Endothelial cell of umbilical vein (primary cell): Measurements from ENCODE around the gene RNF222. TPM values are rescaled to one million over a fixed set of nuclear protein-coding genes. Genes with fewer than 3 reads are reported as not detected.

Experiments used
- BruUV-seq: library from RNA; stranded (reverse); fragments of 400-500 nt; replicated peaks from 2 replicates; lab custom pipeline; 2021; lab: Mats Ljungman, UMichigan
- CTCF ChIA-PET: fragments of 300-600, 350-600 bp; sonication (Branson Sonifier 250); formaldehyde crosslinking; loops from one replicate; lab custom pipeline; 2021; ENCODE audit warnings: antibody characterized with exemption, inconsistent platforms; lab: Charles Lee
- POLR2A ChIA-PET: fragments of 300-600, 350-600 bp; sonication (Branson Sonifier 250); formaldehyde crosslinking; loops from one replicate; lab custom pipeline; 2021; ENCODE audit warnings: antibody characterized with exemption, inconsistent platforms; lab: Charles Lee
- DNase-seq: peaks from one replicate; pipeline ENCODE4 v3.0.0-alpha.2; 2011; ENCODE audit warnings: low read depth, low spot score
- FAIRE-seq: peaks from 2 replicates; lab custom pipeline; 2011; peaks lifted over from hg19 to GRCh38; lab: Jason Lieb, UNC
- H2AFZ ChIP-seq: 2 replicates; pipeline ENCODE4 v1.6.0; 2012; ENCODE audit warnings: low read depth, low read length, control low read depth, inconsistent platforms
- H3K27ac ChIP-seq: 2 replicates; pipeline ENCODE4 v1.5.1; 2011; ENCODE audit warnings: low read depth, mild to moderate bottlenecking, control low read depth, low read length, moderate library complexity; ENCODE audit not compliant: insufficient read depth
- H3K27me3 ChIP-seq, 2 experiments: 2 replicates each; pipeline versions ENCODE4 v1.6.0 to v1.6.1; 2011; ENCODE audit warnings: low read length in 2 of 2, mixed read lengths in 1 of 2; ENCODE audit not compliant: control insufficient read depth in 2 of 2, insufficient read depth in 2 of 2
- H3K36me3 ChIP-seq, 2 experiments: 2 replicates in 1 of 2; 3 replicates in 1 of 2; pipeline ENCODE4 v1.5.1; 2011; ENCODE audit warnings: low read length in 2 of 2, mild to moderate bottlenecking in 1 of 2, moderate library complexity in 1 of 2; ENCODE audit not compliant: control insufficient read depth in 2 of 2, insufficient read depth in 2 of 2; ENCODE audit errors: extremely low read depth in 1 of 2
- H3K4me1 ChIP-seq: 3 replicates; pipeline ENCODE4 v1.5.1; 2011; ENCODE audit warnings: mild to moderate bottlenecking, low read length; ENCODE audit not compliant: control insufficient read depth, insufficient read depth; ENCODE audit errors: extremely low read depth
- H3K4me2 ChIP-seq: 2 replicates; pipeline ENCODE4 v1.6.1; 2011; ENCODE audit warnings: low read length, control low read depth, mixed read lengths; ENCODE audit not compliant: insufficient read depth
- H3K4me3 ChIP-seq, 3 experiments: fragments of 200-600 bp in 1 of 3; sonication (generic), shearing (Covaris generic) in 1 of 3; replicated peaks in 1 of 3; 2 replicates each; pipeline ENCODE4 v1.5.1; 2011 to 2016; ENCODE audit warnings: control low read depth in 3 of 3, low read length in 3 of 3, mild to moderate bottlenecking in 2 of 3, inconsistent platforms in 1 of 3, low read depth in 1 of 3, moderate library complexity in 1 of 3; ENCODE audit not compliant: insufficient read depth in 1 of 3
- H3K79me2 ChIP-seq: 2 replicates; pipeline ENCODE4 v1.6.0; 2012; ENCODE audit warnings: low read length, inconsistent platforms; ENCODE audit not compliant: control insufficient read depth, insufficient read depth
- H3K9ac ChIP-seq: replicated peaks from 2 replicates; pipeline ENCODE3; 2011; ENCODE audit warnings: low read length, control low read depth; ENCODE audit not compliant: insufficient read depth; ENCODE audit errors: extremely low read depth
- H3K9me1 ChIP-seq: replicated peaks from 3 replicates; pipeline ENCODE4 v1.6.0; 2011; ENCODE audit warnings: mild to moderate bottlenecking, low read length; ENCODE audit not compliant: control insufficient read depth, insufficient read depth; ENCODE audit errors: extremely low read depth
- H3K9me3 ChIP-seq: replicated peaks from 2 replicates; pipeline ENCODE4 v1.5.1; 2012; ENCODE audit warnings: low read length, inconsistent platforms; ENCODE audit not compliant: control insufficient read depth, insufficient read depth
- H4K20me1 ChIP-seq: replicated peaks from 2 replicates; pipeline ENCODE3; 2011; ENCODE audit warnings: mild to moderate bottlenecking, low read length; ENCODE audit not compliant: control insufficient read depth, insufficient read depth; ENCODE audit errors: extremely low read depth
- EZH2 ChIP-seq: IDR thresholded peaks from 2 replicates; pipeline ENCODE4 v1.6.1; 2012; ENCODE audit warnings: borderline replicate concordance, low read depth, mild to moderate bottlenecking, moderate library complexity, low read length, inconsistent platforms; ENCODE audit not compliant: severe bottlenecking
- FOS ChIP-seq: IDR thresholded peaks from 2 replicates; pipeline ENCODE4 v1.6.1; 2011; ENCODE audit warnings: mild to moderate bottlenecking, low read length, moderate library complexity, borderline replicate concordance; ENCODE audit not compliant: insufficient read depth
- GATA2 ChIP-seq: IDR thresholded peaks from 2 replicates; pipeline ENCODE4 v1.7.0; 2011; ENCODE audit warnings: low read depth, mild to moderate bottlenecking, moderate library complexity, mixed read lengths, low read length; ENCODE audit not compliant: insufficient read length, insufficient read depth
- JUN ChIP-seq: IDR thresholded peaks from 2 replicates; pipeline ENCODE4 v1.6.1; 2011; ENCODE audit warnings: borderline replicate concordance, low read depth; ENCODE audit not compliant: insufficient read length, insufficient read depth
- MYC ChIP-seq: IDR thresholded peaks from one replicate; pipeline ENCODE4 v1.6.1; 2011; ENCODE audit warnings: mild to moderate bottlenecking, low read depth, low read length
- POLR2A ChIP-seq: IDR thresholded peaks from 2 replicates; pipeline ENCODE4 v1.6.1; 2012; ENCODE audit warnings: low read depth, mild to moderate bottlenecking, control low read depth, low read length
- POLR2AphosphoS5 ChIP-seq: IDR thresholded peaks from 2 replicates; pipeline ENCODE4 v1.6.1; 2012; ENCODE audit warnings: low read depth, mild to moderate bottlenecking, control low read depth, low read length, moderate library complexity; ENCODE audit not compliant: insufficient read depth
- dilution Hi-C: fragments of 300-500 bp; cut with MboI; formaldehyde crosslinking; loops from one replicate; pipeline ENCODE4 v1.15.0; 2019; ENCODE audit warnings: low sequenced_read_pairs; ENCODE audit not compliant: extremely low pct_ligation_motif_present
- intact Hi-C: fragments of 100-400 bp; cut with micrococcal nuclease; formaldehyde crosslinking; loops from one replicate; pipeline ENCODE4 v1.10.0; 2022
- polyA plus RNA-seq, 4 experiments: library from polyadenylated mRNA; depleted of rRNA in 3 of 4; stranded (reverse) in 3 of 4; unstranded in 1 of 4; fragments of >200 nt; gene quantifications; 2 replicates each; pipeline versions ENCODE4 v1.2.1 to v1.2.3, GENCODE V29; 2011 to 2012; ENCODE audit warnings: missing spikeins in 1 of 4
- total RNA-seq: library from RNA; stranded (reverse); gene quantifications from 2 replicates; pipeline ENCODE4 v1.2.3, GENCODE V29; 2021
- TF ChIP-seq, protein P1 (sequence below): IDR thresholded peaks from 2 replicates; pipeline ENCODE4 v1.6.1; 2011; ENCODE audit not compliant: insufficient read depth, insufficient read length
- TF ChIP-seq, protein P2 (sequence below), 2 donors: IDR thresholded peaks; 1 replicate in 1 of 2; 2 replicates in 1 of 2; pipeline ENCODE4 v1.5.1; 2011; ENCODE audit warnings: low read length in 2 of 2, mild to moderate bottlenecking in 2 of 2, moderate library complexity in 2 of 2, control low read depth in 1 of 2, inconsistent platforms in 1 of 2, low read depth in 1 of 2; ENCODE audit not compliant: insufficient read depth in 1 of 2; ENCODE audit errors: extremely low read depth in 1 of 2

RNF222 gene
- total and polyA plus RNA-seq, 2 donors (not counting 3 experiments of a cell fraction or from before 2014, with no cell fraction given), result not detected

DNA sequence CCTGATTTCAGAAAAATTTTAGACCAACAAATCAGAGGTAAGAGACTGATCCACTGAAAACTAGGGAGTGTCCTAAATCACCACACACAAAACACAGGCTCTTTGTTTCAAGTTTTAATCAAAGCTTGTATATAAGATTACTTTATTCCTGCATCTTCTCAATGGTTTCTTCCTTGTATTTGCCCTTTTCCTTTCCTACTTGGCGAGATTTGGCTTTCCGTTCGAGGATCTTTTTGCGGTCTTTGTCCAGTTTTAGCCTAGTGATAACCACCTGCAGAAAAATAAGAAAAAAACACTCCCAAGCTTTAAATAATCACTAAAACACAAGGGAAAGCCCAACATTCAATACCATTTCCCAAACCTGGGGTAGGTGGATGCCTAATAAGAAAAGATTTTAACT, 20.2 kb downstream of the RNF222 start:
- Histone ChIP-seq H3K4me3 (no peak overlapping the region), H3K36me3 (peaks cover 23 to 30% of the 10 kb centered on the region in 2 experiments), H3K9ac (no peak overlapping the region), H2AFZ (no peak overlapping the region), H3K79me2 (peaks cover 41% of the 10 kb centered on the region), H3K4me1 (peaks cover 33% of the 10 kb centered on the region), H4K20me1 (no peaks in the 10 kb centered on the region), H3K4me2 (no peak overlapping the region), H3K9me3 (no peaks in the 10 kb centered on the region), H3K27me3 (no peaks in the 10 kb centered on the region), H3K27ac (no peak overlapping the region), H3K9me1 (no peaks in the 10 kb centered on the region)
- TF ChIP-seq EZH2 (no peak), POLR2A (no peak), JUN (no peak), POLR2AphosphoS5 (no peak), GATA2 (no peak), MYC (no peak), FOS (no peak)
- TF ChIP-seq, protein P1, sequence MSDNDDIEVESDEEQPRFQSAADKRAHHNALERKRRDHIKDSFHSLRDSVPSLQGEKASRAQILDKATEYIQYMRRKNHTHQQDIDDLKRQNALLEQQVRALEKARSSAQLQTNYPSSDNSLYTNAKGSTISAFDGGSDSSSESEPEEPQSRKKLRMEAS, result no peak
- TF ChIP-seq, protein P2, sequence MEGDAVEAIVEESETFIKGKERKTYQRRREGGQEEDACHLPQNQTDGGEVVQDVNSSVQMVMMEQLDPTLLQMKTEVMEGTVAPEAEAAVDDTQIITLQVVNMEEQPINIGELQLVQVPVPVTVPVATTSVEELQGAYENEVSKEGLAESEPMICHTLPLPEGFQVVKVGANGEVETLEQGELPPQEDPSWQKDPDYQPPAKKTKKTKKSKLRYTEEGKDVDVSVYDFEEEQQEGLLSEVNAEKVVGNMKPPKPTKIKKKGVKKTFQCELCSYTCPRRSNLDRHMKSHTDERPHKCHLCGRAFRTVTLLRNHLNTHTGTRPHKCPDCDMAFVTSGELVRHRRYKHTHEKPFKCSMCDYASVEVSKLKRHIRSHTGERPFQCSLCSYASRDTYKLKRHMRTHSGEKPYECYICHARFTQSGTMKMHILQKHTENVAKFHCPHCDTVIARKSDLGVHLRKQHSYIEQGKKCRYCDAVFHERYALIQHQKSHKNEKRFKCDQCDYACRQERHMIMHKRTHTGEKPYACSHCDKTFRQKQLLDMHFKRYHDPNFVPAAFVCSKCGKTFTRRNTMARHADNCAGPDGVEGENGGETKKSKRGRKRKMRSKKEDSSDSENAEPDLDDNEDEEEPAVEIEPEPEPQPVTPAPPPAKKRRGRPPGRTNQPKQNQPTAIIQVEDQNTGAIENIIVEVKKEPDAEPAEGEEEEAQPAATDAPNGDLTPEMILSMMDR (IDR thresholded peaks at IDR 0.05; ENCODE audit: extremely low read depth in 1 of 2, insufficient read depth in 1 of 2, low read depth in 1 of 2, low read length in 2 of 2), result no peak
- dilution Hi-C loops, result no loop called here
- DNase-seq (no peak), FAIRE-seq (no peak)
- POLR2A ChIA-PET, result interaction anchor here (1.1 to 2.9 kb wide), 4 partner anchors 17 to 89 kb away, joined by 3 to 21 read pairs (median 10); partner anchors contain the start of gene RANGRF
- BruUV-seq, result no TSS peak
- intact Hi-C loops, result no loop called here
- CTCF ChIA-PET, result interaction anchor here (1.1 to 3.3 kb wide), 9 partner anchors 15 to 122 kb away, joined by 3 to 39 read pairs (median 7); partner anchors contain the start of gene SLC25A35
